ENCODE measurements around the gene LRRC8D.

- TF ChIP-seq POLR2AphosphoS5 (IDR thresholded peaks at IDR 0.05), result no peak
- no peak for TF ChIP-seq CTCF (IDR thresholded peaks at IDR 0.05)
- TF ChIP-seq POLR2A (IDR thresholded peaks at IDR 0.05), result no peak
These were observed 152.8 kb downstream of the LRRC8D start for GRCh38 chr1:89973471-89974127.

Measured in stomach (tissue), 4 donors.